Measurements from ENCODE around the gene RBX1.
"Not testable (repeated sequence)": the region's sequence is repeated elsewhere in the genome, so short reads cannot be mapped to it uniquely, and the experiment has no call there.

RBX1 gene

DNA sequence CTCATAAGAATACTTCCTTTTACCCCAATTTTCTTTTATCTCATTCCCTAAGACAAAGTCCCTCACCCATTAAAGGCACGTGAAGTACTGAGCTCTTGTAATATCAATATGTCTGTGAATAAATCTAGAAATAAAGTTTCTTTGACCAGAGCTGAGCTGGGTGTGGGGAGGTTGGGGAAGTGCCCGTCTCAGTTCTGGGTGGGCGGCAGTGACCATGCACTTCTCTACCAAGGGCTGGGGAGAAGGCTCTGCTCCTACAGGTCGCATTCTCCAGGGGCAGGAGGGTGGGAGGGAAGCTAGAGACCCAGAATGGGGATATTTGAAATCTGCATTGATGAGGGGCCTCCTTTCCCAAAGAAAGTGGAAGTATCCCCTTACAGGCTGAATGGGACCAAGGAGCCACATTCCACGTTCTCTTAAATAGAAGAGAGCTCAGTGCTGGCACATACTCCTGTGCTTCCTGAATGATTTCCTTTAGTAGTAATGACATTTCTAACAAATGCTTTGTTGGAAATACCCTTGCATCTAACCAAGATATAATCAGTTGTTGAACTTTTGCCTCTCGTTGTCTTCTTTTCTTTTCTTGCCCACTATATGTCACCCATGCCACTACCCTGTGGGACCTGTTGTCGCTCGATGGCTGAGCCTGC is 16.1 kb downstream of the RBX1 start:
- no peak for DNase-seq

DNA sequence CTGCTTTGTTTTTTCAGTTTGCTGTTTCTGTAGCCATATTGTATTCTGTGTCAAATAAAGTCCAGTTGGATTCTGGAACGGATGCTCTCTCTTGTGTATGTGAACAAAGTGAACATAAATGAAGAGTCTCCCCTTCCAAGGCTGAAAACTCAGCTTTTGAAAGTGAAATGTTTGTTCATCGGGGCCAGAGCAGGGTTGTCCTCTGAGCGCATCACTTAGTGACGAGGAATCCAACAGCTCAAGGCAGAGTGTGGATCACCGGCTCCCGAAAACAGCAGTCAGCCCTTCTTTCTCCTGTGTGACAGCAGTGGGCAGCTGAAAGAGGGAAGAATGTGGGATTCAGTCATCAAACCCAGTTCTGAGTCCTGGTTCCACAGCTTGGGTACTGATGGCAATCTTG is 21.4 kb downstream of the RBX1 start:
- no peak for DNase-seq

DNA sequence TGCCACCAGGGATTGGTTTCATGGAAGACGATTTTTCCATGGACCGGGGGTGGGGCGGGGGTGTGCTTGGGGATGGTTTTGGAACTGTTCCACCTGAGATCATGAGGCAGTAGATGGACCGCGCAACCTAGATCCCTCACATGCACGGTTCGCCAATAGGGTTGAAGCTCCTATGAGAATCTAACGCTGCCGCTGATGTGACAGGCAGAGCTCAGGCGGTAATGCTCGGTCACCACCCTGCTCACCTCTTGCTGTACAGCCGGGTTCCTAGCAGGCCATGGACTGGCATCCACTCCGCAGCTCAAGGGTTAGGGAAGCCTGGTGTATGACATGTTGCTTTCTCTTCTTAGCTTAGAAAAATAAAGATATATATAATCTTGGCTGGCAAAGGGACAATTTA is 22.0 kb downstream of the RBX1 start:
- DNase-seq = no peak

DNA sequence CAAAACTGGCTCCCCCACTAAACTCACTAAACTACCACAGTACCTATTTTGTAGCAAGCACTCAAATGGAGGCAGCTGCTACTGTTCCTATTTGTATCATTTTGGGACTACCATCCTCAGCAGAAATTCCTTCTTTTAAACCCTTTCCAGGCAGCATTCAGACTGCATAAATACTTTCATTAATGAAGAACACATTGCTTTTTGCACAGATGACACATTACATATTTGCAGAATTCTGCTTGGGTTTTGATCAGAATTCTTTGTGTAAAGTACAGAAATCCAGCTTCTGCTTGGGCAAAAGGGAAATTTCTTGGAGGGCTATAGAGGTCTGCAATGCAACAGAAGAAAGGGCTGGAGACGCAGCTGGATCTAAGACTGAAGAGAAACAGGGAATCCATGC is 24.2 kb downstream of the RBX1 start:
- no peak for DNase-seq

GRCh38 chr22:40976866-40977700 is 25.9 kb downstream of the RBX1 start:
- DNase-seq = no peak

GRCh38 chr22:40979198-40979597 is 28.0 kb downstream of the RBX1 start:
- DNase-seq = no peak

- DNase-seq = no peak
Measured at GRCh38 chr22:40979871-40980270, 28.7 kb downstream of the RBX1 start.

DNA sequence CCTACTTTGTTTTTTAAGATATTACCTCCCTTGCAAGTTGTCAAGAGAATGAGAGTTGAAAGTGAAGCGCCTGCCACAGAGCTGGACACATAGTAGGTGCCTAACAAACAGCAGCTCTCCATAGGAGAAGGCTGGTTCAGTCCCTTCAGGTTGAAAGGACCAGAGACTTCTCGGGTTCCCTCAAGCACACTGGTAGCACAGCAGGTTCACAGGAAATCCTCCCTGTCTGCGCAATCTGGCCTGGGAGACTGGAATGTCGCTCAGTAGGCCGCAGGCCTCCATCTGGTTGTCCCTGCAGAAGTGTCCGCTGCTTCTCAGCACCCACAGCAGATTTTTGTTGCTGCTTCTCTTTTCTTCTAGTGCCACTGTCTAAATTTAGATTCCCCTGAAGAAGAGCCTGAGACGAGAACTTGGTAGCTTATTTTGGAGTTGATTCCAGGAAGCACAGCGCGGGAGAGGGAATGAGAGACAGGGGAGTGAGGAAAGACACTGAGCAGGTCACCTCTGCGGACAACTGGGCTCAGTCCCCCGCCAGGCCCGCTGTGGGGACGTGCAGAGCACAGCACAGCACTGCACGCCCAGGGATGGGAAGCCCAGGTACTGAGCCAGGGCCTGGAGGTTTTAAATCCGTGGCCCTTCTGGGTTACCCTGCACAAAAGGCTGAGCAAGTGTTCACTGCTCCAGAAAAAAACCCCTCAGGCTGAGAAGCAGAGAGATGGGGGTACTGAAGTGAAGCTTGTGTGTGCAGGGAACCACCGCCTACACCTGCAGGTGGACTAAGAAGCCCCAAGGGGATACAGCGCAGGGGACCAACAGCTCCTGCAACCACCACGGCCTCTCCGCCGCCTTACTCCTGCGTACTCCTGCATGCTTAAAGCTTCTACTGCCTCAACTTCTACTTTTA is 31.6 kb downstream of the RBX1 start:
- DNase-seq = peak in 12 of 58 donors; percentile 3 to 21 (median 7)

DNA sequence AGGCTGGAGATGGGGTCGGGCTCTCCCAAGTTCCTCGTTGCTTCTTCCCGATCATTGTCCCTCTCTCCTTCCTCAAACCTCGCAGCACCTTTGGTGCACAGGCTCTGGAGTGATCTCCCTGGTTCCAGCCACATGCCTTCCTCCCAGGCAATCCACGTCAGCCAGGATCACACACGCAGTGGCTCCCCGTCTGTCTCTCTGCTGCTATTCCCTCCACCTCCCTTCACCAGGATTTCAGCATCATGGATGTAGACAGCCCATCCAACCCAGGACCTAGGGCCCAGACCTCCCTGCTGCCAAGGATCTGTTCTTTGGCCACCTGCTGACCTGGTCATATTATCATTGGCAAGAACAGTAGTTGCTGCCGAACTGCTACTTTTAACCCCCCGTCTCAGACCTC is 40.1 kb downstream of the RBX1 start:
- DNase-seq = no peak

GRCh38 chr22:40995821-40996220 is 44.6 kb downstream of the RBX1 start:
- no peak for DNase-seq

DNA sequence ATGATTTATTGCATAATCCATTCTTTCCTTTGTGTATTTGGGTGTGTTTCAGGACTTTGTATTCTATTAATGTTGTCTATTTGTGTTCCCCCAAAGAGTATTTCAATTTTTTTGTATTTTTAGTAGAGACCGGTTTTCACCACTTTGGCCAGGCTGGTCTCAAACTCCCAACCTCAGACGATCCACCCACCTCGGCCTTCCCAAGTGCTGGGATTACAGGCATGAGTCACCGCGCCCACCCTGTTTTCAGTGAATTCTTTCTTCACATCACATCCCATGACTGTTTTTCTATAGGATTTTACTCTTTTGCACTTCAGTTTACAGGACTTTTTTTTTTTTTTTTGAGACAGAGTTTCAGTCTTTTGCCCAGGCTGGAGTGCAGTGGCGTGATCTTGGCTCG is 46.3 kb downstream of the RBX1 start:
- no peak for DNase-seq

- no peak for DNase-seq
Measured at GRCh38 chr22:41000040-41000565, 48.9 kb downstream of the RBX1 start.

DNA sequence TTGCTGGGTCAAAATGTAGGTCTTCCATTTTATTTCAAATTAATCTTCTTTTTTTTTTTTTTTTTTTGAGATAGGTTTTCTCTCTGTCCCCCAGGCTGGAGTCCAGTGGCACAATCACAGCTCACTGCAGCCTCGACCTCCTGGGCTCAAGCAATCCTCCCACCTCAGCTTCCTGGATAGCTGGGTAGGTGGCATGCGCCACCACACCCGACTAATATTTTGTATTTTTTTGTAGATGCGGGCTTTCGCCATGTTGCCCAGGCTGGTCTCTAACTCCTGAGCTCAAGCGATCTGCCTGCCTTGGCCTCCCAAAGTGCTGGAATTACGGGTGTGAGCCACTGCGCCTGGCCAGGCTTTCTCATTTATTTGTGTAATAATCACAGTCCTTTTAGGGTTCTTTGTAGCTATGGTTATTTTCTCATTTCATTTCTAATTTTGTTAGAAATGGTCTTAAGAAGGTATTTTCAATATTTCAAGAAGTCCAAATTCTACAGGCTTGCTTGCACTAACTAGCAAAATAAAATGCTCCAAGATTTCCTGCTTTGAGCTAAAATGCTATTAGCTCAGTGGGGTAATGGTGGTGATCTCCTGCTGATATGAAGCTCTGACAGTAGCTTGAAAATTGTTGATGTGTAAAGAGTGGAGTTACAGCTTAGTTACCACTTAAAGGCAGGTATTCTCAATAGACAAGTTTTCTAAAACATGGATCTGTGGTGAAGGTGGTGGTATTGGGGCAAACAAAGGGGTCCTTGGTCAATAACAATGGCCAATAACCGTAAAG is 50.0 kb downstream of the RBX1 start:
- DNase-seq = no peak

DNA sequence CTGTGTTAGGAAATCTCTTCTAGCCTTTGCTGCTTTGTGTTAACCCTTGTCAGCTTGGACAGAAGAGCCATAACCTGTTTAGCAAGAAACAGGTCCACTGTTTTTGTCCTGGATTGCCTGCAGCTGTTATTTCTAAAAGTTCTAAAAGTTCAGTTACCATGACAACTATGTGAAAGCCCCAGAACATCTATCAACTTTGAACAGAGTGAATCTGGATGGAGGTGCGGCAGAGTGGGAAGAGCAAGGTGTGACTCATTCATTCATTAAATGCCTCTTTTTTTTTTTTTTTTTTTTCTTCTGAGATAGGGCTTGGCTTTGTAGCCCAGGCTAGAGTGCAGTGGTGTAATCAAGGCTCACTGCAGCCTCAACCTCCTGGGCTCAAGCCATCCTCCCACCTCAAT is 50.5 kb downstream of the RBX1 start:
- no peak for DNase-seq

DNA sequence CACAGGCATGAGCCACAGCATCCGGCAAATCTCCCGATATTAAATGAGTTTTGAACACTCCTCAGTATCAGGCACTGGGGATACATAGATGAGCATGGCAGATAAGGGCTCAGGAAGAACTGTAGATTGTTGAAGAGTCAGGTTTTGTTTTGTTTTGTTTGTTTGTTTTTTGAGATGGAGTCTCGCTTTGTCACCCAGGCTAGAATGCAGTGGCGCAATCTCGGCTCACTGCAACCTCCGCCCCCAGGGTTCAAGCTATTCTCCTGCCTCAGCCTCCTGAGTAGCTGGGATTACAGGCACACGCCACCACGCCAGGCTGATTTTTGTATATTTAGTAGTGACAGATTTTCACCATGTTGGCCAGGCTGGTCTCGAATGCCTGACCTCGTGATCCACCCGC is 51.2 kb downstream of the RBX1 start:
- not testable (repeated sequence) for DNase-seq

- no peak for DNase-seq
Measured at GRCh38 chr22:41003066-41003465, 51.9 kb downstream of the RBX1 start.

- no peak for DNase-seq
Measured at GRCh38 chr22:41003976-41004375, 52.8 kb downstream of the RBX1 start.

- no peak for DNase-seq
Measured at GRCh38 chr22:41009222-41009948, 58.2 kb downstream of the RBX1 start.

- no peak for DNase-seq
Measured at GRCh38 chr22:41015003-41015402, 63.8 kb downstream of the RBX1 start.

- peak in 1 of 58 donors; percentile 1 for DNase-seq
Measured at GRCh38 chr22:41021061-41021612, 70.0 kb downstream of the RBX1 start.

Data from anterior cingulate cortex (tissue), 58 donors.